ENCODE measurements around the gene MACROD2.

Gene MACROD2

DNA sequence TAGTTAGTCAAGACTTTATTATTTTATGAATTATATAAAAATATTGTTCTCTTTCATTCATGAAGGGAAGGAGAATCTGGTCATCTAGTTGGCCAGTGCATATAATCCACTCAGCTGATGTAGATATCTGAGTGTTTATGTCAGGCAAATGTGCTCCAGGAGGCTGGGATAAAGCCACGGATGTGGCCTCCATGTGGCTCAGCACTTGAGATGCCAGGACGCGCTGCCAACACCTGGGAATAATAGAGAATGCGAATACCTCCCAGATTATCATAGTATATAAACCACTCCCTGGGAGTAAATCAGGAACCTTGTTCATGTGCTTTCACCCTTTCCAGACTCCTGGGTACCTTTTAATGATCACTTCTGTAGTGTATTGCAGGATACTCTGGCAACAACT lies 1571.9 kb downstream of the MACROD2 start (continued):
- TF ChIP-seq ZNF580 (tag by site-specific recombination; IDR thresholded peaks at IDR 0.05) (no peak), ZNF140 (tag by site-specific recombination; IDR thresholded peaks at IDR 0.05) (no peak), ZNF624 (tag by site-specific recombination; IDR thresholded peaks at IDR 0.05) (no peak), PATZ1 (tag by site-specific recombination; IDR thresholded peaks at IDR 0.05) (no peak), ZNF214 (tag by site-specific recombination; IDR thresholded peaks at IDR 0.05; ENCODE audit: borderline replicate concordance) (no peak)

DNA sequence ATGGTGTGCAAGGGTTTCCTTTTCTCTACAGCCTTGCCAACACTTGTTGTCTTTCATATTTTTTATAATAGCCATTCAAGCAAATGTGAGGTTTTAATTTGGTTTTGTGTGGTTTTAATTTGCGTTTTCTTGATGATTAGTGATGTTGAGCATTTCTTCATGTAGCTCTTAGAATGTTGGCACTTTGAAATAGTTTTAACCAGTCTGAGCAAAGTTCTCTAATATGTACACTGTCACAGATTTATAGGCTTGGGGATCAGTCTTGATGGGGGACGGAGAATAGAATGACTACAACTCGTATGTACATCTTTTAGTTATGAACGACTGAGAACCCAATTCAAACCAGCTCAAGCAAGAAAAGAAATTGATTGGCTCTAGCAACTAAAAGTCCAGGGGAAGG lies 1574.8 kb downstream of the MACROD2 start:
- ChIA-PET POLR2A (no interaction called here), CTCF (interaction anchor here (0.6 kb wide), 1 partner anchor 296 kb away, joined by 3 read pairs; no protein-coding TSS in a partner anchor)

More for the DNA sequence above, 1574.8 kb downstream of the MACROD2 start:
- no peak overlapping the region for H3K4me3 ChIP-seq (ENCODE audit: low read depth, low read length)
- H3K36me3 ChIP-seq (ENCODE audit: control insufficient read depth in 2 of 2, insufficient read depth in 1 of 2, low read length in 2 of 2) = no peaks in the 10 kb centered on the region
- H3K4me1 ChIP-seq (ENCODE audit: control insufficient read depth, insufficient read depth, low read length) = no peaks in the 10 kb centered on the region
- TF ChIP-seq ZNF792 (tag by site-specific recombination; IDR thresholded peaks at IDR 0.05) = no peak
- TF ChIP-seq, protein P1, sequence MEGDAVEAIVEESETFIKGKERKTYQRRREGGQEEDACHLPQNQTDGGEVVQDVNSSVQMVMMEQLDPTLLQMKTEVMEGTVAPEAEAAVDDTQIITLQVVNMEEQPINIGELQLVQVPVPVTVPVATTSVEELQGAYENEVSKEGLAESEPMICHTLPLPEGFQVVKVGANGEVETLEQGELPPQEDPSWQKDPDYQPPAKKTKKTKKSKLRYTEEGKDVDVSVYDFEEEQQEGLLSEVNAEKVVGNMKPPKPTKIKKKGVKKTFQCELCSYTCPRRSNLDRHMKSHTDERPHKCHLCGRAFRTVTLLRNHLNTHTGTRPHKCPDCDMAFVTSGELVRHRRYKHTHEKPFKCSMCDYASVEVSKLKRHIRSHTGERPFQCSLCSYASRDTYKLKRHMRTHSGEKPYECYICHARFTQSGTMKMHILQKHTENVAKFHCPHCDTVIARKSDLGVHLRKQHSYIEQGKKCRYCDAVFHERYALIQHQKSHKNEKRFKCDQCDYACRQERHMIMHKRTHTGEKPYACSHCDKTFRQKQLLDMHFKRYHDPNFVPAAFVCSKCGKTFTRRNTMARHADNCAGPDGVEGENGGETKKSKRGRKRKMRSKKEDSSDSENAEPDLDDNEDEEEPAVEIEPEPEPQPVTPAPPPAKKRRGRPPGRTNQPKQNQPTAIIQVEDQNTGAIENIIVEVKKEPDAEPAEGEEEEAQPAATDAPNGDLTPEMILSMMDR (tag by site-specific recombination; IDR thresholded peaks at IDR 0.05) = no peak
- no peak for TF ChIP-seq ZNF394 (tag by site-specific recombination; IDR thresholded peaks at IDR 0.05; ENCODE audit: borderline replicate concordance)
- TF ChIP-seq ZBTB11 (tag by site-specific recombination; conservative IDR thresholded peaks at IDR 0.05; ENCODE audit: low read depth) = no peak
- TF ChIP-seq ZNF354C (tag by site-specific recombination; IDR thresholded peaks at IDR 0.05; ENCODE audit: borderline replicate concordance, low read depth) = no peak
- TF ChIP-seq ZSCAN5A (tag by site-specific recombination; IDR thresholded peaks at IDR 0.05) = no peak
- TF ChIP-seq ZNF169 (tag by site-specific recombination; IDR thresholded peaks at IDR 0.05) = no peak
- TF ChIP-seq ZNF529 (tag by site-specific recombination; IDR thresholded peaks at IDR 0.05; ENCODE audit: insufficient replicate concordance) = no peak
- no peak for TF ChIP-seq ZNF488 (tag by site-specific recombination; IDR thresholded peaks at IDR 0.05)
- no peak for TF ChIP-seq ZNF266 (tag by site-specific recombination; IDR thresholded peaks at IDR 0.05; ENCODE audit: low read depth)
- no peak for TF ChIP-seq ZNF426 (tag by site-specific recombination; IDR thresholded peaks at IDR 0.05)
- no peak for TF ChIP-seq ZNF112 (tag by site-specific recombination; IDR thresholded peaks at IDR 0.05)
- TF ChIP-seq ZNF138 (tag by site-specific recombination; IDR thresholded peaks at IDR 0.05; ENCODE audit: borderline replicate concordance) = no peak
- no peak for TF ChIP-seq ZNF658 (tag by site-specific recombination; IDR thresholded peaks at IDR 0.05)
- TF ChIP-seq ZBTB7A (tag by site-specific recombination; IDR thresholded peaks at IDR 0.05; ENCODE audit: low read depth) = no peak
- TF ChIP-seq MZF1 (tag by site-specific recombination; IDR thresholded peaks at IDR 0.05; ENCODE audit: borderline replicate concordance) = no peak
- no peak for TF ChIP-seq ZNF544 (tag by site-specific recombination; IDR thresholded peaks at IDR 0.05)
- TF ChIP-seq ZNF677 (tag by site-specific recombination; IDR thresholded peaks at IDR 0.05) = no peak
- TF ChIP-seq SETDB1 (IDR thresholded peaks at IDR 0.05; ENCODE audit: insufficient read length, low read length) = no peak
- TF ChIP-seq ATF2 (tag by site-specific recombination; IDR thresholded peaks at IDR 0.05; ENCODE audit: low read depth) = no peak
- H3K9me3 ChIP-seq (ENCODE audit: control insufficient read depth, insufficient read depth, low read depth, low read length) = no peaks in the 10 kb centered on the region
- H3K27ac ChIP-seq (ENCODE audit: extremely low read depth, low read depth, low read length) = no peak overlapping the region
